GM21423 (cell line): ENCODE data around the gene RWDD1.
A peak's percentile ranks its signal among the peaks of the same experiment; 100 is the strongest.

Experiments used
- ATAC-seq: cut with Tn5 transposase; IDR thresholded peaks from one replicate; pipeline ENCODE4 v1.9.1; 2021; ENCODE audit warnings: mild to moderate bottlenecking, moderate library complexity; ENCODE audit not compliant: unreplicated experiment

The RWDD1 gene

DNA sequence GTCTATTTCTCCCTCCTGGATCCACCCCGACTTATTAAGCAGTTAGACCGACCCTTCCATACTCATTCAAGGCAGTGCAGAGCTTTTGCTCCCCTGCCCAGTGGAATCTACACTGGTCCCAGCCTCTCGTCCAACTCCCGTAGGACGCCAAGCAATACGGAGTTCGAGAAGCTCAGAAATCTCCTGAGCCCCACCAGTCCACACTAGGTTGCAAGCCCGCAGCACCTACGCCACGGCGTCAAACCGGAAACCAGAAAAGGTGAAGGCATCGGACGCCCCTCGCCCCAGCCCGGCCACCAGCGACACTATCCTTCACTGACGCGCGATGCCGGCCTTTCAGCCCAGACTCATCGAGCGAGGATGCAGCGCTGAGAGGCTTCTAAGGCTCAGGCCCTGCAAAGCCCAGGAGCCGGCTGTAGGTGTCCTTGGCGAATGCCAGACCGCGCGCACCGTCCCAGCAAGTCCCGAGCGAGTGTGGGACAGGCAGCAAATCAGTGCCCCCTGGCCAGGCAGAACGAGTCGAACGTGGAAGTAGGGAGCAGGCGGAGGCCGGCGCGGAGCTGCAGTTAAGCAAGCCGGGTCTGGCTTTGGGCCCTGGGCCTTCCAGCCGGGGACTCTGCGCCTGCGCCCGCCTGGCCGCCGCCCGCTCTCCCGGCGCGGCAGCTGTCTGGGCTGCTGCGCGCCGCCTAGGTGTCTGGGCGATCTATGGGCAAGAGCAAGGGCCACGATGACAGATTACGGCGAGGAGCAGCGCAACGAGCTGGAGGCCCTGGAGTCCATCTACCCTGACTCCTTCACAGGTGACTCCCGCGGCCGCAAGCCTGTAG lies at the start of gene RWDD1:
RWDD1 (plus strand) TSS at position 649 of the 827 bp plus-strand sequence; CDS start at position 728, 79 bp downstream.
- peak; percentile 95 for ATAC-seq

DNA sequence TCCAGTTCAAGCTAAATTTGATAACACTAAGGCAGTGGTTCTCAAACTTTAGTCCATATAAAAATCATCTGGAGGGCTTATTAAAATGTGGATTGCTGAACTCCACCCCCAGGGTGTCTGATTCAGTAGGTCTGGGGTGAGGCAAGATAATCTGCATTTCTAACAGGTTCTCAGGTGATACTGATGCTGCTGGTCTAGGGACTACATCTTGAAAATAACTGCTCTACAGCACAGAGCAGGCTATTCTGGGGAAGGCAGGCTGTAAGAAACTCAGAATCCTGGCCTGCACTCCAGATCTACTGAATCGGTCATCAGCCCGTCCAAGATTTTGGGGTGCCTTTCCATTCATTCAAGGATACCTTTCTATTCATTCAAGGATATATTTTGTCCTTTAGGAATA lies 48.4 kb upstream of the RWDD1 start:
- ATAC-seq: no peak

- ATAC-seq: no peak
Observed at GRCh38 chr6:116524236-116524635, 47.1 kb upstream of the RWDD1 start.

GRCh38 chr6:116528133-116528532 lies 43.2 kb upstream of the RWDD1 start:
- no peak for ATAC-seq

DNA sequence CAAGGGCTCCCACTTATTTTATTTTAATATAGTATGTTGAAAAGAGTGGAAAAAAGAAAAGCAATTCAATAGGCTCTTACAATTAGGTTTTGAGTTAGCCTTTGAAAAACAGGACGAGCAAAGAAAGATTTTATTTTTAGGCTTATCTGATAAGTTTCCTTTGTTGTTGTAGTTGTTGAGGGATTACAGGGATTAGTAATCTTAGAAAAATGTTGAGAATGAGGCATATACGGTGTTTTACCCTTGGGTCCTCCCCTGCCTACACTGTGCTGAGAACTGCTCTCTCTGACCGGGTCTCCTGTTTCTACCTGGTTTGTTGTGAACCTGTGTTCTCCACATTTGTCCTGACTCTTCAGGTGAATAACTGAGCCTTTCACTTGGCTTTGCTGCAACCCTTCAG lies 42.5 kb upstream of the RWDD1 start:
- ATAC-seq: no peak

GRCh38 chr6:116529466-116530290 lies 41.6 kb upstream of the RWDD1 start:
- ATAC-seq: no peak

- no peak for ATAC-seq
Observed at GRCh38 chr6:116530436-116530835, 40.9 kb upstream of the RWDD1 start.

- peak; percentile 78 for ATAC-seq
Observed at GRCh38 chr6:116531675-116532570, 39.4 kb upstream of the RWDD1 start.

- no peak for ATAC-seq
Observed at GRCh38 chr6:116533233-116533957, 37.9 kb upstream of the RWDD1 start.

GRCh38 chr6:116535109-116535508 lies 36.2 kb upstream of the RWDD1 start:
- ATAC-seq: no peak

DNA sequence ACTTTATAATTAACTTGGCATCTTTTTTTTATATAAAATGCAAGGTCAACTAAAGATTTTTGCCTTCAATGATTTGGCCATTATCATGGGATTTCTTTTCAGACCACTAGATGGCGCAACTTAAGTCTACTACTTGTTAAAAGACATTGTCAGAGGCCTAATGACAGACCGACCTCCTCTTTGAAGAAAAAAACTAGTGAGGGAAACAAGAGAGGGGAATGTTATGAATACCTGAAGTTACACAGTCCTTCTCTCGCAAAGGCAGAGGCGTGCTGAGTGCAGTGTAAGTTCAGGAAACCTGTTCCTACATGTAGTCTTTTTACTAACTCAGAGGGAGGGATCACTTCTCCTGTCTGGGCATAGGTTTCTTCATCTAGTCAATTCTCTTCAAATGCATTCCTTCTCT lies 35.1 kb upstream of the RWDD1 start:
- ATAC-seq: no peak

DNA sequence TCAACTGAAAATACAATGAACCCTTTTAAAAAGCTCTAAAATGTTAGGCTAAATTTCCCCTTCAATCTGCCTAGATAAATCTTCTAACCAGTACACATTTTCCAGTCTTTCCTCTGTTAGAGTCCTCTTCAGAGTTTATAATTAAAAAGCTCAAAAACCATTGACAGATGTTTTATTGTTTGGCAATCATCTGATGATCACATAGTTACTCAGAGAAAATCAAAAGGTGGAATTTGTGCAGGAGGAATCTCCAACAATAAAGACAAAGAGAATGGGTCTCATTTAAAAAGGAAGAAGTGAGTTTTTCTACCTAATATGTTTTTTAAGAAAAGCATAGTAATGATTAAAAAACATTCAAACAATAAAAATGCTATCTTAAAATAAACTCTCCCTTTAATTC lies 28.9 kb upstream of the RWDD1 start:
- no peak for ATAC-seq

DNA sequence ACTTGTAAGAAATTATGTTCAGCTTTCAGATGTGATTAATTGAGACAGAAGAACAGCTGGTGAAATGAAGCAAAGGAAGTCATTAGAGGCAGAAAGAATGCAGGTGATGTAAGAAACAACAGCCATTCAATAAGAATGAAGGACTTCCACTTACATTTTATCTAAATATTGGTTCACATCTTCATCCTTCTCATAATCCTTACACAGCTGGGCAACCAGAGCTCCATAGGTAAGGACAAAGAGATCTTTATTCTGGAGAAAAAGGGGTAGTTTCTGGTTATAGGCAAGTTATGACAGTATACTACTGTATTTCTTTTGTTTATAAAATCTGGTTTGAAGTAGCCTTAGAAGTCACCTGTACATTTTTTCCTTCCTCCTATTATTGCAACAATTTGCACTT lies 28.2 kb upstream of the RWDD1 start:
- ATAC-seq: no peak

DNA sequence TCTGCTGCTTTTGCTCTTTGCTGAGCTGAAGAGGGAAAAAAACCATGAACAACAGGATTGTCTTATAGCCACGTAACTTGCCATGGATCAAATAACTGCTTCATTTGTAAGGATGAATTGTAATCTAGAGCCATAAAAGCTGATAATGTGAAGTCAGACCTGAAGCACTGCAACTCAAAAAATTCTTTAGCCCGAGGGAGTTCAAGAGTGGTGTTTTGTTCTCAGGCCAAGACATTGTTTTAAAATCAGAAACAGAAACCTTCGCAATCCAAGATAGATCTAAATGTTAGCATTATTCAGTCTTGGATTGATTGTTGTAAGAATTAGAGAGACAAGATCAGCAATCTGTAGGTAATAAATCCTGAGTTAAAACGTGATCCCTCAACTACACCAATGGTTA lies 25.7 kb upstream of the RWDD1 start, which contains the start of gene TRAPPC3L:
TRAPPC3L (minus strand) TSS at position 34 of the 400 bp plus-strand sequence. CDS start 170 bp downstream, outside the sequence.
- no peak for ATAC-seq

DNA sequence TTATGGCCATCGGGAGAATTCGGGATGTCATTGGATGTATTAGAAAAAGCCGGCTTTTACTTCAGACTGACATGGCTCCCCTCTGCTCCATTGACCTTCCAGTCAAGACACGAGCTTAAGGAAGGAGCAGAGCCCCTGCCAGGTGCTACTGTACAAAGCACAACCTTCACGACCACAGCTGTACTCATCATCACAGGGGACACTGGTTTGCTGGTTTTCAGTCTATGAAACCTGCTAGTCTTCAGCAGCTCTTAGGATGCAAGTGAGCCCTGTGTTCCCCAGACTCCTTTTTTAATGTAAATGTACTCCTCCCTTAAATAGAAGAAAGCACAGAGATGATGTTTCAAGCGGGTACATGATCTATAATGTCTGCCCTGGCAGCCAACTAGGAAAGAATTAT lies 23.9 kb upstream of the RWDD1 start:
- ATAC-seq: no peak

GRCh38 chr6:116550796-116551195 lies 20.5 kb upstream of the RWDD1 start:
- no peak for ATAC-seq

DNA sequence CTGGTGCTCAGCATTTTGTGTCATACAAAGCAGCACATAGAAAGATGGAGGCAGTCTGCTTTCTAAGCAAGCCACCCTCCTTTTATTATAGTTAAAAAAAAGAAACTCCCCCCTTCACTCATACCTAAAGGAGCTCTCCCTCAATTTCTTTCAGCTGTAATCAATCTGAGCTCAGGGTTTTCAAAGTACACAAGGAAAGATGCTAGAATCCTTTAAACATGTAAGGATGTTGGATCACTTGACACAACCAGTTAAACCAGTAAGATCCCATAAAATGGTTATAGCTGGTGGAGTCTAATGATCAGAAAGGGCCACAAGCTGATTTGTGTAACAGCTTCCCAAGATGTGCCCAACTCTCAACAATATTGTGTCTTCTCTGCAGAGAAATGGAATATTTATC lies 17.9 kb upstream of the RWDD1 start, which contains the start of gene CALHM4:
CALHM4 (plus strand) TSS at position 301 of the 400 bp plus-strand sequence; CDS start at position 344, 43 bp downstream.
- no peak for ATAC-seq

DNA sequence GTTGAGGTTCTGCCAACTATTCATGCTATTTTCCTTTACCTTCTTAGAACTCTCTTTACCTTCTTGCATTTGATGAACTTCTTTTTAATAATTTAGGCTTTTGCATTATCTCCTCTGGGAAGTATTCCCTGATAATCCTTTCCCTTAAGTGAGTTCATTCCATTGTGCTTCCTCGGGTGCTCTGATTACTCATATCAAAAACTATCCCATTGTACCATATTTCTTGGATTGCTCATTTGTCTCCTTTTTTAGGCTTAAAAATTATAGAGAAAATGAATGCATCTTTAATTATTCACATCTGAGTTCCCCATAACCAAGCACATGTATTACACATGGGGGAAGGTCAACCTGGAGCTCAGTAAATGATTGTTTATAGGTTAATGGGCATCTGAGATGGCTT lies 15.2 kb upstream of the RWDD1 start:
- ATAC-seq: no peak

DNA sequence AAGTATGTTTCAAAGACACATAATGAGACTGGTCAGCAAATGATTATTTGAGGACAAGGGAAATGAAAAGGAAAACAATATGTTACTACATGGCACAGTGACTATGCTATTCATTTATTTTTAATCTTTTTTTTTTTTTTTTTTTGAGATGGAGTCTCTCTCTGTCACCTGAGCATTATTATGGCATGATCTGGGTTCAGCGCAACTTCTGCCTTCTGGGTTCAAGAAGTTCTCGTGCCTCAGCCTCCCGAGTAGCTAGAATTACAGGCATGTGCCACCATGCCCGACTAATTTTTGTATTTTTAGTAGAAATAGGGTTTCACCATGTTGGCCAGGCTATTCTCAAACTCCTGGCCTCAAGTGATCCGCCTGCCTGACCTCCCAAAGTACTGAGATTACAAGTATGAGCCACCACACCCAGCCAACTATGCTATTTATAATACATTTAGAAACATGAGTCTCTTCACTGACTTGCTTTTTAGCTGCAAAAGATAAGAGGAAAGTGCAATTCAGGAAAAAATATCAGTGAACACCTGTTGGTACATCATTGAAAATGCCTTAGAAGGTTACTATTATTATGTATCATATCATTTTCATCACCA lies 14.4 kb upstream of the RWDD1 start:
- ATAC-seq: no peak

- no peak for ATAC-seq
Observed at GRCh38 chr6:116557893-116558292, 13.4 kb upstream of the RWDD1 start.
